Fibroblast of the aortic adventitia (primary cell): ENCODE data around the gene USH2A. TPM values are rescaled to one million over a fixed set of nuclear protein-coding genes. Genes with fewer than 3 reads are reported as not detected.
A peak's percentile ranks its signal among the peaks of the same experiment; 100 is the strongest.

ENCODE experiments used
- DNase-seq: peaks from one replicate; pipeline ENCODE4 v3.0.0-alpha.2; 2010; ENCODE audit warnings: low read depth
- H3K4me3 ChIP-seq: 2 replicates; pipeline ENCODE4 v1.5.1; 2011; ENCODE audit warnings: low read depth, mild to moderate bottlenecking, control low read depth, low read length, moderate library complexity
- CTCF ChIP-seq: IDR thresholded peaks from 2 replicates; pipeline ENCODE4 v1.5.1; 2011; ENCODE audit warnings: mild to moderate bottlenecking, low read length, control low read depth, inconsistent platforms; ENCODE audit not compliant: insufficient read depth
- total RNA-seq: library from RNA; depleted of rRNA; stranded (reverse); fragments of >200 nt; gene quantifications from 2 replicates; pipeline ENCODE4 v1.2.3, GENCODE V29; 2012; ENCODE audit warnings: low replicate concordance

USH2A gene
- total RNA-seq, 1 donor = under 0.01 TPM

- DNase-seq = no peak
- no peak overlapping the region for H3K4me3 ChIP-seq
- TF ChIP-seq CTCF = no peak
These were observed 744.0 kb downstream of the USH2A start for GRCh38 chr1:215679231-215679630.

DNA sequence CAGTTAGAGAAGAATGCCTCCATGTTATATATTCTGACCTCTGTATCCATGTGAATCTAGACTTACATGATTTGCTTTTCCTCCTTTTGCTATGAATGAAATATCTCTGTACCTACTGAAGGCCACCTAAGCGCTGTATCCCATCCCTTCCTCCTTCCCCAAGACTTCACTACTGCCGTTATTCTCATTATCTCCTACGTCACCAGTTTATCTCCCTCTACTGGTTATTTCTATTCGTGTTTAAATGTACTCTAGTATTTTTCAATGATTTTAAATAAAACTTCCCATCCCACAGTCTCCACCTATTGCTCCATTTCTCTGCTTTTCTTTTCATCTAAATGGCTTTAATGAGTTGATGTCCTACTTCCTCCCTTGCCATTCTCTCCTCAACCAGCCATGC, 746.1 kb downstream of the USH2A start:
- no peak for TF ChIP-seq CTCF
- H3K4me3 ChIP-seq = no peak overlapping the region

DNA sequence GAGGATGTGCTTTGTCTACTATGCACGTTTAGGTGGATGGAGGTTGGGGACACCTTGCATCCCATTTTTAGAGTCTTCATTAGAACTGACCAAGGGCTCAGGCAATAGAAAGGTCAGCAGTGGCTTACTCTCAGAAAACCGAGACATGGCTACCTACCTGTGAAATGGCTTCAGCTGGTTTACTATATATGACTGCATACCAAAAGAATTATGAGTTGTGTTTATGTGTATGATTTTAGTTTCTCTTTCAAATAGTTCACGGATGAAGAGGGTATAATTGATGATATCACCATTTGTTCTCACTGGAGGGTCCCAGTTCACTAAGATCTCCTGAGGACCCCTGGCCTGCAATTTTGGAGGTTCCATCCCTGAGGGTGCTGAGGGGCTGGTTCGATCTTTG, 749.3 kb downstream of the USH2A start:
- DNase-seq = no peak
- TF ChIP-seq CTCF = no peak
- H3K4me3 ChIP-seq = no peak overlapping the region

More for the DNA sequence above, 746.1 kb downstream of the USH2A start:
- no peak for DNase-seq

DNA sequence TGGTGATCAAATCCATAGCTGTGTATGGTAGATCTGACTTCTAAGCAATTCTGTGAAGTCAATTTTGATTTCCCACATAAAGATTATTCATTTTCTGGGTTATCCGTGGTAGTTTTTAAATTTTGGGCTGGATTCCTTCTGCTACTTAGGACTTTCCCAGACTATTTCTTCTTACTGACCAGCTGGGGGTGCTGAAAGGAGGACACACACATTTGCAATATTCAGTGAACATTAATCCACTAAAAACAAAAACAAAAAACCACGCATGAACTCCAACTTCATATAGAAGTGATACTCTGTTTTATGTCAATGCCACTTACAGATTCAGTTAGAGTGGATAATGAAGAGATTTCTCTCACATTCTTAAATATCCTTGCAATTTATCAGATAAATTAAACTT, 750.8 kb downstream of the USH2A start:
- H3K4me3 ChIP-seq = no peak overlapping the region
- no peak for DNase-seq
- TF ChIP-seq CTCF = no peak

DNA sequence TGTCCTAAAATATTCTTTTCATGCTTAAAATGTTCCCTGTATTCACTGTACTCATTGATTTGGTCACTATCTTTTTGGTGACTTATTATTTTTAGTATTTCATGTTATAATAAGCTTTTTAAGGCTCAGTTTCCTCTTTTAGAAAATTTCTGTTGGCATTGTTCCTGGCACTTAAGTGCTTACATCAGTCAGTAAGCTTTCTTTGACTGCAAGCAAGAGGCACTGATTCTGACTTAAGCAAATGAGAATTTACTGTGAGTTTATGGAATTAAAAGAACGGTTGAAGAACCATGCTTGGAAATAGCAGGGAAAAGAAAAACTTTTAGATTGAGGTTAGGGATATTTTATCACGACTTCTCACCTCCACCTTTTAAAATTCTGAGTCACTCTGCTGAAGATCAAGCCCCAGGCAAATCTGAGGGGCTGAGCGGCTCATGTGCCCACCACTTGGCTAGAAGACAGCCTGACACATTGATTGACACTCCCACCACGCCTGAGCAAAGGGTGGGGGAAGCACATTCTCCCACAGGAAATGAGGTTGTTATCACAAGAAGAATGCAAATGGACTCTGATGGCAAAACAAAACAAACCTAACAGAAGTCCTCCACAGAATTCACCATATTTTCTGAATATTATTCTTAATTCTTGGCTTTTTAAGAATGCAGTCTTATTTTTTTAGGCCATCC, 753.3 kb downstream of the USH2A start:
- no peak for TF ChIP-seq CTCF
- H3K4me3 ChIP-seq = no peak overlapping the region
- DNase-seq = no peak

DNA sequence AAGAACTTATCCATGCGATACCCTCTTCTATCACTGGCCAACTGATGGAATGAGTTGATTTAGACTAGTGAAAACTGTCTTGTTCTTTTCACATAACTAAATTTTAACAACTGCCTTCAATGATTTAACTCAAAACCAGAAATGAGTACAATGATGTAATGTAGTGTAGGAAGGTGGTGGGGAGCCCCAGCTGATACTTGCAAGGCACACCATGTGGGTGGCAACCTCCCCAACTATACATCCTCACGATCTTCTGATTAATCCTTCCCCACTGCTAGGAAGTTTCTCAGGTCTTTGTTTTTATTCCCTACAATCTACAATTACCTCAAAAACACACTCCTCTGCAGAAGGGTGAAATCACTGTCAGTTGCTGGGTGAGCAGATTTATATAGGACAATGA, 755.5 kb downstream of the USH2A start:
- no peak for TF ChIP-seq CTCF
- DNase-seq = no peak
- no peak overlapping the region for H3K4me3 ChIP-seq

GRCh38 chr1:215665215-215665614, 758.0 kb downstream of the USH2A start:
- TF ChIP-seq CTCF = no peak
- DNase-seq = peak; percentile 7
- no peak overlapping the region for H3K4me3 ChIP-seq
